HG02885 (cell line): ENCODE data around the gene C3orf20.
A peak's percentile ranks its signal among the peaks of the same experiment; 100 is the strongest.

ENCODE experiments used
- ATAC-seq: cut with Tn5 transposase; IDR thresholded peaks from one replicate; pipeline ENCODE4 v1.9.1; 2021; ENCODE audit warnings: mild to moderate bottlenecking; ENCODE audit not compliant: unreplicated experiment, poor library complexity

Gene C3orf20

DNA sequence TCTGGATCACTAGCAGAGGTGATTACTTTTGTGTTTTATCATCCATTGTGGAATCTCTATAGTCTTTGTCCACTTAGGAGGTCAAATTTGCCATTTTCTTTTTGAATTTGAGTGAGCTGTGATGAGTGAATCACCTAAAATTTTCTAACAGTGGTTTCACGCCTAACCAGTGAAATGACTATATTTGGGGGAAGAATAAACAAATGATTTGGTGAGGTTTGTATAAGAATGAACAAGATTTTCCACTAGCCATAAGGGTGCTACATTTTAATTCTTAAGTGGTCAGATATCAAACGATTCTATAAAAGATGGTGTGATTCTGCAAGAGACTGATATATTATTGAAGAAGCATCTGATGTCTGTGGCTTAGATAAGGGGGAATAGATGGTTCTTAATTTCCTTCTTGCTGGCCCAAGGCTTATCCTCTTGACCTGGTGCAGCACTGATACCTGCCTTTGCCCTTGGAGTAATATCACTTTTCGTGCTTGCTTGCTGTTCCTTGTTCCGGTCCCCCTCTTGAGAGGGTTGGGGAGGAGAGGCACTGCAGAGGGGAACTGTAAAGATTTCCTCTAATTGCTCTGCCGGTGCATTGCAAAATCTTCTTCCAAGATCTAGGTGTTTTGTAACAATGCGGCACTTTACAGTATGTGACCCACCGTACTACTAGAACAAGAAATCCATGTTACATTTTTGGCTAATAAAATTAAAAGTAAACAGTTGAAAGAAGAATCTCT lies 14.5 kb downstream of the C3orf20 start:
- ATAC-seq, result peak; percentile 36

DNA sequence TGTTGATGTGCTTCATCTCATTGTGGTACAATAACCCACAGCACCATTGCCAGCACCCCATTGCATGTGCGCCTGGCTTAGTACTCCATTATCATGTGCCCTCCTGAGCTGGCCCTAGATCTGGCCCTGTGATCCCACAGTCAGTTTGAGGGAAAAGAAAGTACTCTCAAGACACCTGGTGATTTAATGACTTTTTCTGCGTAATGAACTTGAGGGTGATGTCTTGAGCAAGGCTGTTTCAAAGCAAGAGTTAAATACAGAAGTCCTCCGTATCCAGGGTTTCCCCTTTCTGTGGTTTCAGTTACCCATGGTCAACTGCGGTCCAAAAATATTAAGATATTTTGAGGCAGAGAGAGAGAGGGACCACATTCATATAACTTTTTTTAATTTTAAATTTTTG lies 16.3 kb downstream of the C3orf20 start:
- ATAC-seq, result peak; percentile 40

DNA sequence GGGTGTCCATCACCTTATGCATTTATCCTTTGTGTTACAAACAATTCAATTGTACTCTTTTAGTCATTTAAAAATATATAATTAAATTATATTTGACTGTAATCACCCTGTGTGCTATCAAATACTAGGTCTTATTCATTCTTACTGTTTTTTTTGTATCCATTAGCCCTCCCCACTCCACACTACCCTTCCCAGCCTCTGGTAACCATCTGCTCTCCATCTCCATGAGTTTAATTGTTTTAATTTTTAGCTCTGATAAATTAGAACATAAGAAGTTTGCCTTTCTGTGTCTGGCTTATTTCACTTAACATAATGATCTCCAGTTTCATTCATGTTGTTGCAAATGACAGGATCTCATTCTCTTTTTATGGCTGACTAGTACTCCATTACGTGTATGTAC lies 16.8 kb downstream of the C3orf20 start:
- ATAC-seq, result no peak

DNA sequence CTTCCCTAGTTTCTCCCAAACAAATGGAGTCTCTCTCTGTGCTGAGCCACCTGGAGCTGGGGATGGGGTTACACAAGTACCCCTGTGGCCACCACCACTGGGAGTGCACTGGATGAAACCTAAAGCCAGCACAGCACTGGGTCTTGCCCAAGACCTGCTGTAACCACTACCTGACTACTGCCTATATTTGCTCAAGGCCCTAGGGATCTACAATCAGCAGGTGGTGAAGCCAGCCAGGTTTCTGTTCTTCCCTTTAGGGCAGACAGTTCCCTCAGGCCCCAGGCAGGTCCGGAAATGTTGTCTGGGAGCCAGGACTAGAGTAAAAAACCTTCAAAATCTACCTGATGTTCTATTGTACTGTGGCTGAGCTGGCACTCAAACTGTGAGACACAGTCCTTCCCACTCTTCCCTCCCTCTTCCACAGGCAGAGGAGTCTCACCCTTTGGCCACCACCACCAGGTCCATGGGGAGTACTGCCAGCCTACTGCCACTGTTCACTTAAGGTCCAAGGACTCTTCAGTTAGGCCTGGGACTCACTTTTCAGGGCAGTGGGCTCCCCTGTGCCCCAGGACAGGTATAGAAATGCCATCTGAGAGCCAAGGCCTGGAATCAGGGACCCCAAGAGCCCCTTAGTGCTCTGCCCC lies 23.8 kb downstream of the C3orf20 start:
- no peak for ATAC-seq

DNA sequence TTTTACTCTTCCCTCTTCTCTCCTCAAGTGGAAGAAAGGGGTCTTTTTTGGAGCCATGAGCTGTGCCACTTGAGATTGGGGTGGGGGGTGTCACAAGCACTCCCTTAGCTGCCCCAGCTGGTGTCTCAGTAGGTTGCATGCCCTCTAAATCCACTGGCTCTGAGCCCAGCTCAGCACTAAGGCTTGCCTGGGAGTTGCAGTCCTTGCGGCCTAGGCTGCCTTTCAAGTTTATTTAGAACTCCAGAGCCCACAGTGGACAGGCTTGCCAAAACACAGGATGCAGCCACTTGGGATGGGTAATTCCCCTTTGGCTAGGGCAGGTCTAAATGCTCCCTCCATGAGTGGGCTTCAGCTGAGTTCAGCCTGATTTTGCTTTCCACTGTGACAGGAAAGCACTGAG lies 24.7 kb downstream of the C3orf20 start:
- no peak for ATAC-seq

DNA sequence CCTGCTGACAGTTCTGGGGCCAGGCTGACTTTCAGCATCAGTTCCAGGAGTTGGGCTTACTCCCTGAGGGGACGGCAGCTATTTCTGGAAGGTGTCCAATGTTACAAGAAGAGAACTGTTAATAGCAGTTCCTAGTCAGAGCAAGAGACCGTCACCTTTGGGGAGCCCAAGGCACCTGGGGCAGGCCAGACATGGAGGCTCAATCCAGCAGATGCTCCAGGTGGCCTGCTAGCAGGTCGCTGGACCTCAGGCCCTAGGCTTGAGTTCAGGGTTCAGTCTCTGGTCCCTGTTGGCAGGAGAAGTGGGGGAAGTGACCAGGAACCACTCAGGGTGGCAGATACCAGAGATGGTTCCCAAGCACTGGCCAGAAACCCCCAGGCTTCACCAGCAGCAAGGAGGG lies 25.9 kb downstream of the C3orf20 start:
- no peak for ATAC-seq

DNA sequence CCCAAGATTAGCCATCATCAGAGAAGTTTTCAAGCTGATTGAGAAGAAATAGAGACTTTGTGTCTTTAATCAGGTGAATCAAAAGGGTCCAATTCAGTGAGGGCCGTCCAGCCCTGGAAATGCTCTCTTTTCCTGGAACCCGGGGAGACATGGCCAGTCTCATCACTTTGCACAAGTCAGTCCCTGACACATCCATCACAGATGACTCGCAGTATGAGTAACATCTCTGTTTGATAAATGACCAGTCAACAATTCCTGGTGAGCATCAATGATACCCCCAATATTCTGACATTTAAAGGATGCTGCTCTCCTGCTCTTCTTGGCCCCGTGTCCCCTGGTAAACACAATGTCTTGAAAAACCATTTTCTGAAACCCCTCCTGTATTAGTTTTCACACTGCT lies 26.7 kb downstream of the C3orf20 start:
- no peak for ATAC-seq

DNA sequence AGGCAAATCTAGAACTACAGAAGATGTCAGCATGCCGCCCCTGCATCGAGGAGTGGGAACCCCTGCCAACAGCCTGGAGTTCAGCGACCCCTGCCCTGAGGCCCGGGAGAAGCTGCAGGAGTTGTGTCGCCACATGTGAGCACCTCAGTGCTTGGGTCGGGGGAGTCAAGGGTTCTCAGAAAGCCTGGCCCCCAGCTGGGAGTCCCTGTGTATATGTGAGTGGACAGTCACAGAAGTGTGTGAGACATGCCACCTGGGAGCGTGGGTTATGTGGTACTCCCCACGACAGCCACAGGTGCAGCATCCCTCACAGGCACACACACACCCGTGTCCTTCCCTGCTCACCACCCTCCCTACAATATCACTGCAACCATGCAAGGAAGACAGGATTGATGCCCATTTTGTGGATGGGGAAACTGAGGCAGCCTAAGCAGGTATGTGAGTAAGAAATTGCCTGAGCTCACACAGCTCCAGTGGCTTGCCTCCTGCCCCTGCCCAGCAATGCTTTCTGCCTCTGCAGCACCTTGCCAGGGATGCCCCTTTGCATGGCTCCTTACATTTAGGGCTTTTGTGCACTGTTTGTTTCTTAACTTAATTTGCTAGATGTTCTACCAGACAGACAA lies 28.3 kb downstream of the C3orf20 start:
- no peak for ATAC-seq

DNA sequence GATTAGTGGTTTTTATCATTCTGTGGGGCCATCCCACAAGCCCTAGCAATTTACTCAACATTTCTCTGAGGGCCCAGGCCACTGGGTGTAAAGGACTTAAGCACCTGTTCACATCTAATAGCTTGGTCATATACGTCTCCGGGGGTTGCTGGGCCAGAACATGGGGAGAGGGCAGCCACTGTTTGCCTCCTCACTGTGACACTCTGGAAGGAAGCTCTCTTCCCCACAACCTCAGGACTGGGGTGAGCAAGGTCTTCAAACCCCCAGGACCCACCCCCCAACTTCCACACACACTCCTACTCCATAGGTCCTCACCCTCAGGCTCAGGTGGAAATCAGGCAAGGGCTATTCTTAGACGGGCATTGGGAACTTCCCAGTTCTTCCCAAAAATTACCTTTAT lies 28.9 kb downstream of the C3orf20 start:
- ATAC-seq, result no peak

DNA sequence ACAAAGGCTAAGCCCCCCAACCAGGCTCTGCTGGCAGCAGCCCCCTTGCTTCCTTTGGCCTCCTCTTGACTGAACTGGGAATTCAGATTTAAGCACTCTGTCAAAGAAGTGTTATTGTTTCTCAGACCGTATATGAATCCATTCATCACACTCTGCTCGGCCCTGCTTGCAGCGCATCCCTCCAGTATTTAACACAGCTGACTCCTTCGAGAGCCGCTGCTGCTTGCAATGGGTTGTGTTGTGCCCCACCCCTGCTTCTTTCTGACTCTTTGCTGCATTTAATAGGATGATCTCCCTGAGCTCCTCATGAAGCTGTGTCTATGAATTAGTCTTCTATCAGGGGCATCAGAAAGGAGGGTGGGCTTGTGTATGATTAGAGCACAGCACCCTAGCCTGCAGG lies 31.2 kb downstream of the C3orf20 start:
- ATAC-seq, result no peak

DNA sequence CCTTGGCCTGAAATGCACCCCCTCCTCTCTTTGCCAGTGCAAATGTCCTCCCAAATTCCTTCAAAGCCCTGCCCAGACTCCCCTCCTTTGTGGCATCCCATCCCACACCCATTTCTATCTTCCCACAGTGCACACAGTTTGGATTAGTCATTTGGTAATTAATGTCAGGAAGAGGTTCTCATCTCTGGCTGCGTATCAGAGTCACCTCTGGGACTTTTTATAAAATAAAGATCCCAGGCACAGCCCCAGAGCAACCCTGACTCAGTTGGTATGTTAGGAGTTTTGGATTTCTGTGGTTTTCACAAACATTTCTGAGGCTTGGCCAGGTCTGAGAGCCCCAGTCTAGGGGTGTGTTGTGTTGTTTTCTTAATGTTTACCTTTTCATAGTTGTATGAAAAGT lies 41.6 kb downstream of the C3orf20 start:
- no peak for ATAC-seq

DNA sequence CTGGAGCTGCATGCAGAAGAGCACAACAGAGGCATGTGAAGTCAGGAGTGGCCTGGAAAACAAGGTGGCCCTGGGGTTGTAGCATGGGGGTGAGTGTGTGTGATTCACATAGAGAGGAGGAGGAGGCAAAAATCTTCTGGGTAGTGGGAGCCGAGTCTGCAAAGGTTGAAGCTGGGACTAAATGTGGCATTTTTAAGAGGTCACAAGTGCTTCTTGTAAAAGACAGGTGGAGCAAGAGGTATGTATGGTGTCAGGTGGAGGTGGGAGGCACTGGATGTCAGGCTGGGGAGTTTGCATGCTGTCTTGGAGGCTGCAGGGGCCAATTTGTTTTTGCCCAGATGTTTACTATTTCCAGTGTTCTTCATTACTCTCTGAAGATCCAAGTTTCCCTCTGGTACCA lies 42.4 kb downstream of the C3orf20 start:
- no peak for ATAC-seq

DNA sequence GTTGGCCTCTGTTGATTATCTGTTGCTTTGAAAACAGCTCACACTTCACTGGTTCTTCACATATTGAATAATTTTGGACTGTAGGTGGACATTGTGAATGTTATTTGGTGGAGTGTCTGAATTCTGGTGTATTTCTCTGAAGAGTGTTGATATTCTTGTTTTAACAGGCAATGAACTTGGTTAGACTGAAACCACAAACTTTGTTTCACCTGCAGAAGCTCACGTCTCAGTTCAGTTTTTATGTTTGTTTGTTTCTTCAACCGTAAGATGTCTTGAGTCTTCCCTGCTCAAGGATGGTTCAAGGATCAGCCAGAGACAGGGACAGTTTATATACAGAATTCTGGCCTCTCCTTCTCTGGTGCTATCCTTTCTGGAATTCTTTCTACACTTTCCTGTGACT lies 43.6 kb downstream of the C3orf20 start:
- ATAC-seq, result no peak

DNA sequence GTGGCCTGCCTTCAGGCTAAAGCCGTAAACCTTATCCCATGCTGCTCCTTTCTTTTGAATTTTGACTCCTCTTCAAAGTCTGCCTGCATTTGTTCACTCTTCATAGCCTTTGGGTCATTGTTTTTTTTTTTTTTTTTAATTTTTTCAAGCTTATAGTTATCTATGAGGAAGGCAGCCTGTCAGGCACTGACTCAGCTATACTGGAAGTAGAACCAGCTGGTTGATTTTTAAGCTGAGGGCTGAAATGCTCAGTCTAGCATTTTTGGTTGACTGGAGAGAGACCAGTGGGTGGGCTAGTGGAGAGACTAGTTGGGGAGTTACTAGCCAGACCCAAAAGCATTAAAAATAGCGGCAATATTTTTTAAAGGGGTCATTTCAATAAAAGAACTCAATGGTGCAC lies 44.1 kb downstream of the C3orf20 start:
- ATAC-seq, result no peak

DNA sequence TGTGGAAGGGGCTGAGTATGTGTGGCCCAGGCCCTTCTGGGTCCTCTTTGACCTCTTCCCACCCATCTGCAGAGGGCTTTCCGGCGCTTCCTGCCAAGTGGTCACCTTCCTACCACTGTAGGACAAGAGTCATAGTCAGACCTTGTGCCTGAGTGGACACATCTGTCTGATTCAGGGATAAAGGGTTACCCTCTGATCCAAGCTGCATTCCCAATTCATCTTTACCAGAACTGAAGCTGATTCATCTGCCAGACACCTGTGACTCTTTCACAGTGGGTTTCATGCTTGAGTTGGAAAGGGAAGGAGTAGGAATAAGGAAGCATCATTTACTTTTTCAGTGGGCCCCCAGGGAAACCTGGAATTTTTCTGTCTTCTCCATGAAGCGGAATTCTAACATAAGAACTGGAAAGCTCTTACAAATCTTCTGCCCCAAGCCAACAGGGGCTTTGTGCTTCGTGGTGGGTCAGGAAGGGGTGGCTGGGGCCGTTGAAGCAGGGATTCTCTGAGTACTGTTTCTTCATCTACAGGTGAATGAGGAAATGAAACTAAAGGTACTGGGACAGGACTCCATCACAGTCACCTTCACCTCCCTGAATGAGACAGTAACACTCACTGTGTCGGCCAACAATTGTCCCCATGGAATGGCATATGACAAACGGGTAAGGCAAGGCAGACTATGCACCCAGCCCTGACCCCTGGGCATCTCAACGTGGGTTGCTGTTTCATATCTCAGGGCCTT lies 46.4 kb downstream of the C3orf20 start:
- no peak for ATAC-seq

DNA sequence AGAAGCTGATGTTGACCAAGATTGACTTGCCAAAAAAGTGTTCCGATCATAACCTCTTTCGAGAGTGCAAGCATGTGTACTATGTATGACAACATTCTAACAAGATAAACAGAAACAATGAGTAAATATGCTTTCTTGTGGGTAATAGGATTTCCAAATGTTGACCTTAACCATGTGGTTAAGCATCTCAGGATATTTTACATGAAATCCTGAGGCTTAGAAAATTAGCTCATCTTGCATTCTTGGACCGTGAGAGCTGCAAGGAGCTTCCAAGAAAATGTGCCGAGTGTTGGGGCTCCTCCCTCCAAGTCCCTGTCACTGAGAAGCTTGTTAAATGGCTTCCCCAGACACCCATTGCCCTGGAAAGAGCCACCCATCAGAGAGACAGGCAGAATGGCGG lies 50.1 kb downstream of the C3orf20 start:
- no peak for ATAC-seq

DNA sequence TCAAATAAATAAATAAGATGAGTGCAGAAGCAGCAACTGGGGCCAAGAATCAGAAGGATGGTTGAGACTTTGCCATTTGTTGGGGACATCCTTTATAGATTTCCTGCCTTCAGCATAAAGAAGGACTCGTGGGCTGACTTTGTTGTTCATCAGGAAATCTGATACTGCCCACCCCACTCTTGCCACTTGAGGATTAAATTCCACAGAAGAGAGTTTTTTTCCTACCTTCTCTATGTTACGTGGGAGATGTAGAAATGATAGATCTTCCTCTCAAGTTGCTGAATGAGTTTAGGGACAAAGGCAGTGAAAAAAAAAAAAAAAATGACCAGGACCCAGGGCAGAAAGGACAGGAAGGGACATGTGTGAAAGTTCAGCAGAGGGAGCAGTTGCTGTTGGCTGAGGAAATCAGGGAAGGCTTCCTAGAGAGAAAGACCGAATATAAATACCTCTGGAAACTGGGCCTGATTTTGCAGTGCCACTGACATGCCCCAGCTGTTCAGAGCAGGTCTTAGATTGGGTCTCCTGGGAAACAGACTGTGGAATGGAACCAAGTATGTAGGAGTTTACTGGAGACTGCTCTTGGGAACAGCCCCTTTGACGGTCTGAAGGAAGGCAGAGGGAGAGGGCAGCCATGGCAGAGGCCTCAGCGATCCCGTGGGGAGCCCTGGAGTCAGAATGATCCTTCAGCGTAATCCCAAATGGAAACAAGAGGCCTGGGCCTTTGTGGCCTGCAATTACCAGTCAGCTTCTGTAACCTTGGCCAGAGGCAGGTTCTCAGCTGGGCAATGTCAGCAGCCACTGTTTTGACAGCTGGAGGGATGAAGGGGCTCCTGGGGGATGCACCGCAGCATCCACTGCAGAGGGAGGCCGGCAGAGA lies 50.9 kb downstream of the C3orf20 start:
- ATAC-seq, result no peak

DNA sequence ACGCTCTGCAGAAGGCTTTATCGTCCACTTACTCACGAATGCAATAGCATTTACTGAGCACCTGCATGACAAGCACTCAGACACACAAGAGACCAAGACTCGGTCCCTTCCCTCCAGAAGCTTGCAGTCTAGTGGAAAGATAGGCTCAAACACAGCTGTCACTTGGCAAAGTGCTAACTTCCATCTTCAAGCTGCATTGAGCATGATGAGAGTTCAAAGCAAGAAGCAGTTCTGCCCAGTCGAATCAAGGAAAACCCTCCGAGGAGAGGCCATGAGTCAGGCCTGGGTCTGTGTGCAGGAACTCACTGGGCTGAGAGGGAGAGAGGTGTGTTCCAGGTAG lies 51.5 kb downstream of the C3orf20 start:
- ATAC-seq, result no peak

DNA sequence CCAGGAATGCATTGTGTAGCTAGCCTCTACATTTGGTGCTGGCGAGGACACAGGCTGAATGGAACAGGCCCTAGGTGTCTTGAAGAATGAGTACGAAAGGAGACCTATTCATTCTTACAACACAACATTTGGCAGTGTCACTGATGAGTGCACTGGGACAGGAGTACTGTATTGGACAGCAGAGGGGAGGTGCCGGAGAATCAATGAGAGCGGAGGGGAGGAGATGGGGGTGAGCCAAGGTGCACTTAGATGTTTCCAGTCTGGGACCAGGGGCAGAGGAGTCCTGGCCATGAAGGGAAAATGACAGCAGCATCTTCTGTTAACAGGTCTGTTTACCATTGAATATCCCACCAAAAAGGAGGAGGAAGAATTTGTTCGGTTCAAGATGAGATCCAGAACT lies 53.2 kb downstream of the C3orf20 start:
- ATAC-seq, result no peak

DNA sequence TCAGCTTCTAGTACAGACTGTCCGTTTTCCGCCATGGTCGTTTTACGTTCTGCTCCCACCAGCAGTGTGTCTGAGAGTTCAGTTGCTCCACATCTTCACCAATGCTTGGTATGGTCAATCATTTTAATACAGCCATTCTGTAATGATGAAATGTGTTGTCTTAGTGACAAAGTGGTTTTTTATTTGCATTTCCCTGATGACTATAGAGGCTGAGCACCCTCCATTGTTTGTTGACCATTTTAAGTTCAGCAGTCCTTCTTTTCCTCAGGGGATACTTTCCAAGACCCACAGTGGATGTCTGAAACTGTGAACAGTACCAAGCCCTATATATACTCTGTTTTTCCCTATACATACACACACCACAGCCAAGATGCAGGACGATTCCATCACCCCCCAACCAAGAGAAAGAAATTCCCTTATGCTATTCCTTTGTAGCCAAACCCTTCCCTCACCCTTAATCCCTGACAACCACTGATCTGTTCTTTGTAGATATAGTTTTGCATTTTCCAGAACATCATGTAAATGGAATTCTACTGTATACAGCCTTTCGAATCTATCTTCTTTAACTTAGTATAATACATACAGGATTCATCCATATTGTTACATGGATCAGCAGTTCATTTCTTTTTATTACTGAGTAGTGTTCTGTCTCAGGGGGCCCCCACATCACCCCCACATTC lies 55.9 kb downstream of the C3orf20 start:
- no peak for ATAC-seq
